Measurements from ENCODE around the gene WDR70. TPM values are rescaled to one million over a fixed set of nuclear protein-coding genes. Genes with fewer than 3 reads are reported as not detected.

WDR70 gene
- total and polyA plus RNA-seq, 3 experiments from 2014 or later, result 15.5 to 39.1 (median 36.5) TPM

DNA sequence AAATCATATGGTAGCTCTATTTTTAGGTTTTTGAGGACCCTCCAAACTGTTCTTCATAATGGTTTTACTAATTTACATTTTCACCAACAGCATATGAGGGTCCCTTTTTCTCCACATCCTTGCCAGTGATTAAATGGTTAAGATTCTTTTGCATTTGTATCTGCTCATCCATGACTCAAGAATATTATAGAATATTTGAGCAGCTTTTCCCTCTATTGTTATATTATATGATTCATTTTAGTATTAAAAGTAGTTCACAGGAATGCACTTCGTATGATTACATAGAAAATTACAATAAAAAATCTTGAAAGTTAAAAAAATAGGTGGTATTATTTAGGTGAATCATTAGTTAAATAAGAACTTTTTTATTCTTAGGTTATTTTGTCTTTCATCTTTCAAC lies 140.7 kb downstream of the WDR70 start:
- ChIA-PET CTCF (no interaction called here), POLR2A (no interaction called here)
- Mint-ChIP-seq H3K9me3 (peaks cover 0 to 27% (median 7%) of the 10 kb centered on the region in 5 donors), H3K4me1 (peaks cover 0 to 1% (median 0%) of the 10 kb centered on the region in 3 donors), H3K27ac (no peak overlapping the region), H3K27me3 (no peaks in the 10 kb centered on the region), H3K36me3 (peaks cover 17 to 63% (median 41%) of the 10 kb centered on the region in 3 donors), H3K4me3 (no peak overlapping the region)
- DNase-seq, result no peak
- H3K36me3 ChIP-seq (ENCODE audit: insufficient read depth, low read length), result no peaks in the 10 kb centered on the region
- H3K4me3 ChIP-seq (ENCODE audit: low read length), result no peak overlapping the region
- H3K9me3 ChIP-seq (ENCODE audit: low read length), result no peaks in the 10 kb centered on the region
- H3K27me3 ChIP-seq (ENCODE audit: insufficient read depth, low read length, poor library complexity, severe bottlenecking), result no peaks in the 10 kb centered on the region
- H3K27ac ChIP-seq (ENCODE audit: low read depth, low read length), result no peak overlapping the region
- no peaks in the 10 kb centered on the region for H3K4me1 ChIP-seq (ENCODE audit: insufficient read depth, low read length)

DNA sequence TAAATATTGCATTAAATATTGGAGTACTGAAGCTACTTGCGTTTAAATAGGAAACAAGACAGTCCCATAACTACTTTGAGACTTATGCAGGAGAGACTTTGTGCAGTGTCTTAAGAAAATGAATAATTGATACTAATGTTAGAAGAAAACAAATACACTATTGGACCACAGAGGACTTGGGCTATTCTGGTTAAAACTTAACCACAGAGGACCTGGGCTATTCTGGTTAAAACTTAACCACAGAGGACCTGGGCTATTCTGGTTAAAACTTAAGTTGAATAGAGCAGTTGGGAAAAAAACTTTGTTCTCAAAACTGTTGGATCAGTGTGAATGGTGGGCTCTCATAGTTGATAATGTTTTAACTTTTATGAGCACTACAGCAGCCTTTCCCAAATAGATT lies 141.7 kb downstream of the WDR70 start:
- Mint-ChIP-seq H3K27ac (no peak overlapping the region), H3K4me3 (no peak overlapping the region), H3K27me3 (peaks cover 0 to 2% of the 10 kb centered on the region in 2 donors), H3K9me3 (peaks cover 0 to 35% (median 10%) of the 10 kb centered on the region in 5 donors), H3K4me1 (no peaks in the 10 kb centered on the region), H3K36me3 (peaks cover 14 to 60% (median 35%) of the 10 kb centered on the region in 3 donors)
- Histone ChIP-seq H3K27ac (ENCODE audit: low read depth, low read length) (no peak overlapping the region), H3K36me3 (ENCODE audit: insufficient read depth, low read length) (no peaks in the 10 kb centered on the region), H3K4me3 (ENCODE audit: low read length) (no peak overlapping the region), H3K9me3 (ENCODE audit: low read length) (no peaks in the 10 kb centered on the region), H3K27me3 (ENCODE audit: insufficient read depth, low read length, poor library complexity, severe bottlenecking) (no peaks in the 10 kb centered on the region), H3K4me1 (ENCODE audit: insufficient read depth, low read length) (no peaks in the 10 kb centered on the region)
- CTCF ChIA-PET, result no interaction called here
- DNase-seq, result no peak
- POLR2A ChIA-PET, result no interaction called here

GRCh38 chr5:37532976-37533740 lies 154.0 kb downstream of the WDR70 start:
- Histone ChIP-seq H3K9me3 (ENCODE audit: low read length) (no peaks in the 10 kb centered on the region), H3K27ac (ENCODE audit: low read depth, low read length) (no peak overlapping the region), H3K27me3 (ENCODE audit: insufficient read depth, low read length, poor library complexity, severe bottlenecking) (no peaks in the 10 kb centered on the region), H3K36me3 (ENCODE audit: insufficient read depth, low read length) (no peaks in the 10 kb centered on the region), H3K4me1 (ENCODE audit: insufficient read depth, low read length) (no peaks in the 10 kb centered on the region), H3K4me3 (ENCODE audit: low read length) (no peak overlapping the region)
- ChIA-PET CTCF (no interaction called here), POLR2A (no interaction called here)
- H3K27ac Mint-ChIP-seq, result peak overlapping the region in 1 of 8 donors; percentile 21
- no peaks in the 10 kb centered on the region for H3K27me3 Mint-ChIP-seq
- peaks cover 17 to 45% (median 32%) of the 10 kb centered on the region in 3 donors for H3K36me3 Mint-ChIP-seq
- H3K4me1 Mint-ChIP-seq, result peaks cover 5 to 10% (median 6%) of the 10 kb centered on the region in 3 donors
- H3K4me3 Mint-ChIP-seq, result no peak overlapping the region
- no peak for DNase-seq
- peaks cover 7 to 12% (median 8%) of the 10 kb centered on the region in 5 donors for H3K9me3 Mint-ChIP-seq

DNA sequence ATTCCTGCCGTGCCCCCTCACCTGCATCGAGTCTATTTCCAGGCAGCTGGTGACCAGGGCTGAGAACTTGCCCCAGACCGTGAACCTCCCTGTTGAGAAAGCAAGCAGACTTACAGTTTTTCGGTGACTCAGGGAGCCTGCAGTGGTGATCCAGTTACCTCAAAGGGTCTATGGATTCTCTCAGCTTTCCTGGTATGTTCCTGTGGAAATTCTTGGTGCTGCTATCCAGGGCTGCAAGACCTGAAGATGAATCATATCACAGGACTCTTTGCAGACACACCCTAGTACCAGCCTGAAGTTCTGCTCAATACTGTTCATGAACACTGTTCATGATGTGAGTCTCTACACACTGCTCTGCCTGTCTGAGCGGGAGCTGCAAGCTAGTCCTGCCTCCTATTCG lies 154.7 kb downstream of the WDR70 start:
- no peak overlapping the region for H3K27ac Mint-ChIP-seq
- Histone ChIP-seq H3K27me3 (ENCODE audit: insufficient read depth, low read length, poor library complexity, severe bottlenecking) (no peaks in the 10 kb centered on the region), H3K9me3 (ENCODE audit: low read length) (no peaks in the 10 kb centered on the region), H3K4me1 (ENCODE audit: insufficient read depth, low read length) (no peaks in the 10 kb centered on the region), H3K36me3 (ENCODE audit: insufficient read depth, low read length) (no peaks in the 10 kb centered on the region), H3K27ac (ENCODE audit: low read depth, low read length) (no peak overlapping the region), H3K4me3 (ENCODE audit: low read length) (no peak overlapping the region)
- peaks cover 4 to 10% (median 5%) of the 10 kb centered on the region in 3 donors for H3K4me1 Mint-ChIP-seq
- H3K36me3 Mint-ChIP-seq, result peaks cover 18 to 45% (median 32%) of the 10 kb centered on the region in 3 donors
- peaks cover 7 to 9% (median 7%) of the 10 kb centered on the region in 5 donors for H3K9me3 Mint-ChIP-seq
- no peaks in the 10 kb centered on the region for H3K27me3 Mint-ChIP-seq
- no peak for DNase-seq
- CTCF ChIA-PET, result no interaction called here
- H3K4me3 Mint-ChIP-seq, result no peak overlapping the region
- POLR2A ChIA-PET, result no interaction called here

- H3K27ac ChIP-seq (ENCODE audit: low read depth, low read length), result no peak overlapping the region
- no peaks in the 10 kb centered on the region for H3K4me1 ChIP-seq (ENCODE audit: insufficient read depth, low read length)
- peaks cover 0 to 16% (median 12%) of the 10 kb centered on the region in 3 donors for H3K36me3 Mint-ChIP-seq
- CTCF ChIA-PET, result no interaction called here
- POLR2A ChIA-PET, result no interaction called here
- no peaks in the 10 kb centered on the region for H3K36me3 ChIP-seq (ENCODE audit: insufficient read depth, low read length)
- H3K4me1 Mint-ChIP-seq, result peaks cover 0 to 8% (median 2%) of the 10 kb centered on the region in 3 donors
- no peak overlapping the region for H3K4me3 Mint-ChIP-seq
- no peaks in the 10 kb centered on the region for H3K9me3 Mint-ChIP-seq
- DNase-seq, result no peak
- no peak overlapping the region for H3K4me3 ChIP-seq (ENCODE audit: low read length)
- H3K27ac Mint-ChIP-seq, result no peak overlapping the region
- H3K27me3 Mint-ChIP-seq, result no peaks in the 10 kb centered on the region
- H3K27me3 ChIP-seq (ENCODE audit: insufficient read depth, low read length, poor library complexity, severe bottlenecking), result no peaks in the 10 kb centered on the region
- H3K9me3 ChIP-seq (ENCODE audit: low read length), result no peaks in the 10 kb centered on the region
Measured at GRCh38 chr5:37539459-37539858, 160.3 kb downstream of the WDR70 start.

DNA sequence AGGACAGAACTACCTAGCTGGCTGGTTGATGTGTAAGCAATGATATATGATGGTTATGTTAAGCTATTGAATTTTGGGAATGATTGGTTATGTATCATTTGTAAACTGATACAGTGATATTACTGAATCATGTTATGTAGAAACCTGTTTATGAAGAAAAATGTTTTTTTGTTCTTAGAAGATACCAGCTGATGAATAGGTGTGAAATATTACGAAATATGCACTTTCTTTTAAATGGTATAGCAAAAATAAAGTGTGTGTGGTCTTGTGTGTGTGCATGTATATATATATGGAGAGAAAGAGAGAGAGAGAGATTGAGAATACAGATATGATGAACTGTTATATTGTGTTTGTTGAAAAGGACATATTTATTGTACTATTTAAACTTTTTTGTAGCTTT lies 164.1 kb downstream of the WDR70 start:
- peak overlapping the region in 1 of 8 donors; percentile 28 for H3K27ac Mint-ChIP-seq
- no peak overlapping the region for H3K4me3 Mint-ChIP-seq
- H3K9me3 ChIP-seq (ENCODE audit: low read length), result no peaks in the 10 kb centered on the region
- no peak for DNase-seq
- no peak overlapping the region for H3K27ac ChIP-seq (ENCODE audit: low read depth, low read length)
- peaks cover 0 to 11% (median 10%) of the 10 kb centered on the region in 3 donors for H3K36me3 Mint-ChIP-seq
- H3K27me3 ChIP-seq (ENCODE audit: insufficient read depth, low read length, poor library complexity, severe bottlenecking), result no peaks in the 10 kb centered on the region
- POLR2A ChIA-PET, result no interaction called here
- no peaks in the 10 kb centered on the region for H3K9me3 Mint-ChIP-seq
- H3K4me1 Mint-ChIP-seq, result peaks cover 4 to 15% (median 7%) of the 10 kb centered on the region in 3 donors
- no peaks in the 10 kb centered on the region for H3K36me3 ChIP-seq (ENCODE audit: insufficient read depth, low read length)
- peaks cover 0 to 1% of the 10 kb centered on the region in 2 donors for H3K27me3 Mint-ChIP-seq
- no peak overlapping the region for H3K4me3 ChIP-seq (ENCODE audit: low read length)
- no peaks in the 10 kb centered on the region for H3K4me1 ChIP-seq (ENCODE audit: insufficient read depth, low read length)
- CTCF ChIA-PET, result no interaction called here

GRCh38 chr5:37549411-37549810 lies 170.3 kb downstream of the WDR70 start:
- H3K27me3 ChIP-seq (ENCODE audit: insufficient read depth, low read length, poor library complexity, severe bottlenecking), result no peaks in the 10 kb centered on the region
- H3K4me1 Mint-ChIP-seq, result peaks cover 19 to 29% (median 27%) of the 10 kb centered on the region in 3 donors
- H3K4me3 Mint-ChIP-seq, result no peak overlapping the region
- H3K36me3 ChIP-seq (ENCODE audit: insufficient read depth, low read length), result no peaks in the 10 kb centered on the region
- no peak overlapping the region for H3K4me3 ChIP-seq (ENCODE audit: low read length)
- H3K27ac Mint-ChIP-seq, result no peak overlapping the region
- no peak for DNase-seq
- H3K36me3 Mint-ChIP-seq, result peaks cover 8 to 13% (median 10%) of the 10 kb centered on the region in 3 donors
- H3K9me3 Mint-ChIP-seq, result peaks cover 0 to 3% (median 0%) of the 10 kb centered on the region in 5 donors
- H3K4me1 ChIP-seq (ENCODE audit: insufficient read depth, low read length), result no peaks in the 10 kb centered on the region
- H3K27me3 Mint-ChIP-seq, result peaks cover 0 to 1% of the 10 kb centered on the region in 2 donors
- no peak overlapping the region for H3K27ac ChIP-seq (ENCODE audit: low read depth, low read length)
- no peaks in the 10 kb centered on the region for H3K9me3 ChIP-seq (ENCODE audit: low read length)
- ChIA-PET CTCF (no interaction called here), POLR2A (no interaction called here)

DNA sequence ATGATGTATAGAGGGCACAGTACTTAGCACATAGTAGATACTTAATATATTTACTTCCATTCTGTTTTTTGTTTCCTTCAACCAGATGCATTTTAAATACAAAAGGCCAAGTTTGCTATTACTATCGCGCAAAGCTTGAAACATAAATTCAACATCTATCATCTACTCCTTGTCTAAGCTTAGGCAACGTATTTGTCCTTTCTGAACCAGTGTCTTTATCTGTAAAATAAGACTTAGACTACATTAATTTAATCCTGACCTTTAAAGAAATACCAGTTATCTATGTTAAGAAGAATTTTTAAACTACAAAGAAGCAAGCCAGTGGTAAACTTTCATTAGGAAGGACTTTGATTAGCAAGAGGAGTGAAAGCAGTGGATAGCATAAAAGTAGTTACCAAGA lies 173.0 kb downstream of the WDR70 start:
- CTCF ChIA-PET, result no interaction called here
- no peaks in the 10 kb centered on the region for H3K9me3 ChIP-seq (ENCODE audit: low read length)
- H3K36me3 Mint-ChIP-seq, result peaks cover 10 to 12% (median 12%) of the 10 kb centered on the region in 3 donors
- no peaks in the 10 kb centered on the region for H3K4me1 ChIP-seq (ENCODE audit: insufficient read depth, low read length)
- H3K27me3 Mint-ChIP-seq, result peaks cover 0 to 1% of the 10 kb centered on the region in 2 donors
- peaks cover 0 to 3% (median 0%) of the 10 kb centered on the region in 5 donors for H3K9me3 Mint-ChIP-seq
- H3K27me3 ChIP-seq (ENCODE audit: insufficient read depth, low read length, poor library complexity, severe bottlenecking), result no peaks in the 10 kb centered on the region
- POLR2A ChIA-PET, result no interaction called here
- peak overlapping the region in 1 of 8 donors; percentile 52 for H3K27ac Mint-ChIP-seq
- no peak overlapping the region for H3K4me3 ChIP-seq (ENCODE audit: low read length)
- no peak for DNase-seq
- no peak overlapping the region for H3K27ac ChIP-seq (ENCODE audit: low read depth, low read length)
- no peaks in the 10 kb centered on the region for H3K36me3 ChIP-seq (ENCODE audit: insufficient read depth, low read length)
- no peak overlapping the region for H3K4me3 Mint-ChIP-seq
- peaks cover 19 to 31% (median 28%) of the 10 kb centered on the region in 3 donors for H3K4me1 Mint-ChIP-seq

Measured in CD8-positive, alpha-beta memory T cell (primary cell).